Astrocyte (in vitro differentiated cells and primary cell): ENCODE results near the gene CASKIN2. TPM values are rescaled to one million over a fixed set of nuclear protein-coding genes. Genes with fewer than 3 reads are reported as not detected.
A peak's percentile ranks its signal among the peaks of the same experiment; 100 is the strongest.

Experiments
- DNase-seq: peaks from one replicate; pipeline ENCODE4 v3.0.0-alpha.2; 2010; ENCODE audit warnings: low read depth
- FAIRE-seq: peaks from 2 replicates; lab custom pipeline; 2011; peaks lifted over from hg19 to GRCh38; lab: Jason Lieb, UNC
- H2AFZ ChIP-seq: 2 replicates; pipeline ENCODE4 v1.6.0; 2012; ENCODE audit warnings: low read depth, low read length, inconsistent platforms
- H3K27ac ChIP-seq: 2 replicates; pipeline ENCODE4 v1.5.1; 2011; ENCODE audit warnings: low read depth, low read length, inconsistent platforms
- H3K27me3 ChIP-seq: 2 replicates; pipeline ENCODE4 v1.6.0; 2011; ENCODE audit warnings: low read length, inconsistent platforms; ENCODE audit not compliant: insufficient read depth
- H3K36me3 ChIP-seq: 2 replicates; pipeline ENCODE4 v1.5.1; 2011; ENCODE audit warnings: low read length, inconsistent platforms; ENCODE audit not compliant: insufficient read depth
- H3K4me1 ChIP-seq: 2 replicates; pipeline ENCODE4 v1.5.1; 2011; ENCODE audit warnings: low read length, inconsistent platforms; ENCODE audit not compliant: insufficient read depth
- H3K4me2 ChIP-seq: 2 replicates; pipeline ENCODE4 v1.6.0; 2012; ENCODE audit warnings: low read length, inconsistent platforms
- H3K4me3 ChIP-seq: 2 replicates; pipeline ENCODE4 v1.5.1; 2011; ENCODE audit warnings: low read depth, mild to moderate bottlenecking, low read length, inconsistent platforms; ENCODE audit not compliant: insufficient read depth
- H3K79me2 ChIP-seq: 2 replicates; pipeline ENCODE4 v1.6.0; 2012; ENCODE audit warnings: mild to moderate bottlenecking, low read length, inconsistent platforms; ENCODE audit not compliant: insufficient read depth
- H3K9ac ChIP-seq: 2 replicates; pipeline ENCODE4 v1.6.0; 2012; ENCODE audit warnings: mild to moderate bottlenecking, low read length, inconsistent platforms
- H3K9me3 ChIP-seq: 2 replicates; pipeline ENCODE4 v1.5.1; 2012; ENCODE audit warnings: low read depth, mild to moderate bottlenecking, low read length, inconsistent platforms; ENCODE audit not compliant: insufficient read depth
- H4K20me1 ChIP-seq: 2 replicates; pipeline ENCODE4 v1.6.0; 2012; ENCODE audit warnings: low read length, inconsistent platforms; ENCODE audit not compliant: insufficient read depth
- H3K27ac Mint-ChIP-seq: one replicate; pipeline ENCODE4 v1.8.0; 2021; ENCODE audit warnings: mild to moderate bottlenecking, mixed read lengths; ENCODE audit not compliant: unreplicated experiment
- H3K27me3 Mint-ChIP-seq: one replicate; pipeline ENCODE4 v1.8.0; 2021; ENCODE audit warnings: low read depth, mixed read lengths; ENCODE audit not compliant: unreplicated experiment
- H3K36me3 Mint-ChIP-seq: one replicate; pipeline ENCODE4 v1.8.0; 2021; ENCODE audit warnings: low read depth, mixed read lengths; ENCODE audit not compliant: unreplicated experiment
- H3K4me1 Mint-ChIP-seq: one replicate; pipeline ENCODE4 v1.8.0; 2021; ENCODE audit warnings: low read depth, mixed read lengths; ENCODE audit not compliant: unreplicated experiment
- H3K4me3 Mint-ChIP-seq: one replicate; pipeline ENCODE4 v1.8.0; 2021; ENCODE audit warnings: mild to moderate bottlenecking, moderate library complexity, mixed read lengths; ENCODE audit not compliant: unreplicated experiment
- H3K9me3 Mint-ChIP-seq: one replicate; pipeline ENCODE4 v1.8.0; 2021; ENCODE audit warnings: mild to moderate bottlenecking, mixed read lengths; ENCODE audit not compliant: unreplicated experiment
- CTCF ChIP-seq: IDR thresholded peaks from 2 replicates; pipeline ENCODE4 v1.5.1; 2011; ENCODE audit warnings: low read depth, mild to moderate bottlenecking, inconsistent platforms, low read length, moderate library complexity; ENCODE audit not compliant: insufficient read depth
- EZH2 ChIP-seq: IDR thresholded peaks from 2 replicates; pipeline ENCODE4 v1.6.1; 2012; ENCODE audit warnings: mild to moderate bottlenecking, low read length, inconsistent platforms; ENCODE audit not compliant: insufficient read depth
- total RNA-seq: library from RNA; stranded (reverse); gene quantifications from 2 replicates; pipeline ENCODE4 v1.2.1, GENCODE V29; 2021

The CASKIN2 gene
- total RNA-seq, 1 donor from 2014 or later: 22.8 TPM

DNA sequence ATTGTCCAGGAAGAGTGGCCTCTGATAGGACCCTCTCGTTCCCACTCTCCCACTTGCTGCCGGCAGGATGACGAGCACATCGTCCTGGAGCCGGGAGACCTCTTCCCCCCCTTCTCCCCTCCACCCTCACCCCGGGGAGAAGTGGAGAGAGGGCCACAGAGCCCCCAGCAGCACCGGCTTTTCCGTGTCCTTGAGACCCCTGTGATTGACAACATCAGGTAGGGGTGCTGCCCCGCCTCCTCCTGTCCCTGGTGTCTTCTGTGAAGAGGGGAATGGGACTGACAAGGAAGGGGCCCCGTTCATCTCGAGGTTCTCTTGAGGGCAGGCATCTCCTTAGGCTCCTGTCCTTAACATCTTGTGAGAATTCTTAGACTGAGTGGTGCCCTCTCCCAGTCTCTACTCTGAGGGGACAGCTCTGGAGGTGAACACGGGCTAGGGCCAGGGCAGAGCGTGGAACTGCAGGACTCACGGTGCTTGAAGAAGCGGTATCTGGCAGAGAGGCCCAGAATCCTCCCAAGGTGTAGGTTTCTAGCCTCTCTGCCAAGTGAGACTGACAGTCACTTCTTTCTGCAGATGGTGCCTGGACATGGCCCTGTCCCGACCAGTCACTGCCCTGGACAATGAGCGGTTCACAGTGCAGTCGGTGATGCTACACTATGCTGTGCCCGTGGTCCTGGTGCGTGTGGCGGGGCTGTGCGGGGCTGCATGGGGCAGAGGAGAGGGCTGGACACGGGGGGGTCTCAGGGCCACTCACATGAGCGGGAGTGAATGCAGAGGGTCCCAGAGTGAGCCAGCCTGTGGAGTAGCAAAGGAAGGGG, 26.4 kb downstream of the CASKIN2 start:
- H3K4me2 ChIP-seq: no peak overlapping the region
- H3K27me3 ChIP-seq: no peaks in the 10 kb centered on the region
- FAIRE-seq: no peak
- DNase-seq: no peak
- no peak overlapping the region for H3K27ac Mint-ChIP-seq
- peaks cover 15% of the 10 kb centered on the region for H3K36me3 Mint-ChIP-seq
- peaks cover 9% of the 10 kb centered on the region for H3K4me1 ChIP-seq
- H2AFZ ChIP-seq: no peak overlapping the region
- H3K36me3 ChIP-seq: no peaks in the 10 kb centered on the region
- H3K9me3 ChIP-seq: no peaks in the 10 kb centered on the region
- no peak overlapping the region for H3K4me3 Mint-ChIP-seq
- TF ChIP-seq CTCF (no peak), EZH2 (no peak)
- H3K9me3 Mint-ChIP-seq: peaks cover 2% of the 10 kb centered on the region
- H3K4me3 ChIP-seq: no peak overlapping the region
- peaks cover 21% of the 10 kb centered on the region for H4K20me1 ChIP-seq
- no peak overlapping the region for H3K9ac ChIP-seq
- H3K27ac ChIP-seq: no peak overlapping the region
- H3K4me1 Mint-ChIP-seq: peaks cover 8% of the 10 kb centered on the region
- H3K79me2 ChIP-seq: peaks cover under 1% of the 10 kb centered on the region
- H3K27me3 Mint-ChIP-seq: no peaks in the 10 kb centered on the region

DNA sequence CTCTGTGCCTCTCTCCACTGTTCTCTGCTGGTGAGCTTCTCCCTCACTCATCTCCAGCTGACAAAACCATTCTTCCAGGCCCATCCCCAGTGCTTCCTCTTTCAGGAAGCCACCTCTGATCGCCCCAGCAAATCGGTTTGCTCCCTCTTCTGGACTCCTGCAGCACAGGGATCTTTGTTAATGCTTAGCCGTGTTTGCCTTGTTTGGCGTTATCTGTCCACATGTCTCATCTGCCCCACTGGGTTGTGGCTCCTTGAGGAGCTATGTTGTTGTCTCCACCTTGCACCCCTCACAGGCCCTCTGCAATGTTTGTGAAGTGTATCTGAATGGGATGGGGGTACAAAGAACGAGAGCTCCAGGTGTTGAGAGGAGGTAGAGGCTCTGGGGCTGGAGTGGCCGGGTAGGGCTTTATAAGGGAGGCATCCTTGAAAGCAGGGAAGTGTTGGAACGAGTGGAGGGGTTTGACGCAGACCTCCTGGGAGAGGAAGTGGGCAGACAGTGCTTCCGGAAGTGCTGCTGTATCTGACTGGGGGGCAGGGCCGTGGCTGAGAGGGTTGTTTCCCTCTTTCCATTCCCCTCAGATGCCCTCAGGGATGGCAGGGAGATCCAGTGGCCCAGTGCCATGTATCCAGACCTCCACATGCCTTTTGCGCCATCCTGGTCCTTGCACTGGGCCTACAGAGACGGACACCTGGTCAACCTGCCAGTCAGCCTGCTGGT, 27.8 kb downstream of the CASKIN2 start:
- no peak for FAIRE-seq
- Mint-ChIP-seq H3K36me3 (peaks cover 14% of the 10 kb centered on the region), H3K4me1 (peaks cover 8% of the 10 kb centered on the region), H3K27ac (peak overlapping the region; percentile 13), H3K4me3 (no peak overlapping the region), H3K9me3 (peaks cover 2% of the 10 kb centered on the region), H3K27me3 (no peaks in the 10 kb centered on the region)
- no peaks in the 10 kb centered on the region for H3K27me3 ChIP-seq
- peak overlapping the region; percentile 18 for H3K9ac ChIP-seq
- H3K4me2 ChIP-seq: peak overlapping the region; percentile 35
- no peak overlapping the region for H3K27ac ChIP-seq
- TF ChIP-seq CTCF: peak; percentile 6
- TF ChIP-seq EZH2: no peak
- DNase-seq: no peak
- H3K9me3 ChIP-seq: no peaks in the 10 kb centered on the region
- H3K4me3 ChIP-seq: no peak overlapping the region
- H4K20me1 ChIP-seq: peaks cover 32% of the 10 kb centered on the region
- peaks cover 9% of the 10 kb centered on the region for H3K4me1 ChIP-seq
- H2AFZ ChIP-seq: no peak overlapping the region
- peaks cover 5% of the 10 kb centered on the region for H3K79me2 ChIP-seq
- H3K36me3 ChIP-seq: no peaks in the 10 kb centered on the region
